H9 (cell line): Measurements from ENCODE around the gene APBA2. TPM values are rescaled to one million over a fixed set of nuclear protein-coding genes. Genes with fewer than 3 reads are reported as not detected.

Source experiments
- DNase-seq: peaks from one replicate; pipeline ENCODE4 v3.0.0-alpha.2; 2017
- H2AFZ ChIP-seq: one replicate; pipeline ENCODE4 v1.6.1; 2013; ENCODE audit warnings: mild to moderate bottlenecking, low read length, control low read depth, moderate library complexity
- H2AK5ac ChIP-seq: 2 replicates; pipeline ENCODE4 v1.6.1; 2013; ENCODE audit warnings: low read length, control low read depth, mixed read lengths; ENCODE audit not compliant: insufficient read length
- H2BK120ac ChIP-seq: one replicate; pipeline ENCODE4 v1.6.1; 2013; ENCODE audit warnings: low read depth, mild to moderate bottlenecking, low read length, control low read depth, inconsistent platforms; ENCODE audit not compliant: poor library complexity, severe bottlenecking
- H2BK12ac ChIP-seq: 2 replicates; pipeline ENCODE4 v1.6.1; 2013; ENCODE audit warnings: low read length, control low read depth, mixed read lengths, low read depth; ENCODE audit not compliant: insufficient read length
- H2BK15ac ChIP-seq: 2 replicates; pipeline ENCODE4 v1.6.1; 2013; ENCODE audit warnings: low read depth, low read length, control low read depth
- H2BK20ac ChIP-seq: one replicate; pipeline ENCODE4 v1.6.1; 2013; ENCODE audit warnings: low read depth, mild to moderate bottlenecking, low read length, control low read depth, inconsistent platforms; ENCODE audit not compliant: poor library complexity, severe bottlenecking
- H2BK5ac ChIP-seq: 2 replicates; pipeline ENCODE4 v1.6.1; 2013; ENCODE audit warnings: low read length, control low read depth, mixed read lengths; ENCODE audit not compliant: insufficient read length
- H3K14ac ChIP-seq: 2 replicates; pipeline ENCODE4 v1.6.1; 2013; ENCODE audit warnings: low read length, control low read depth; ENCODE audit not compliant: insufficient read depth
- H3K18ac ChIP-seq: 2 replicates; pipeline ENCODE4 v1.6.1; 2013; ENCODE audit warnings: low read depth, mild to moderate bottlenecking, mixed read lengths, low read length, control low read depth; ENCODE audit not compliant: insufficient read length
- H3K23ac ChIP-seq: 2 replicates; pipeline ENCODE4 v1.6.1; 2013; ENCODE audit warnings: low read length, control low read depth, mixed read lengths, low read depth; ENCODE audit not compliant: insufficient read length
- H3K23me2 ChIP-seq: 2 replicates; pipeline ENCODE4 v1.6.1; 2013; ENCODE audit warnings: low read depth, mild to moderate bottlenecking, mixed read lengths, low read length, control low read depth; ENCODE audit not compliant: insufficient read length, poor library complexity, severe bottlenecking
- H3K27ac ChIP-seq: 2 replicates; pipeline ENCODE4 v1.5.1; 2013; ENCODE audit warnings: low read length, control low read depth, mixed read lengths, low read depth; ENCODE audit not compliant: insufficient read length
- H3K27me3 ChIP-seq: 2 replicates; pipeline ENCODE4 v1.6.1; 2013; ENCODE audit warnings: low read length, control low read depth, inconsistent platforms; ENCODE audit not compliant: insufficient read depth
- H3K4ac ChIP-seq: 2 replicates; pipeline ENCODE4 v1.6.1; 2013; ENCODE audit warnings: low read depth, mild to moderate bottlenecking, control low read depth, inconsistent platforms, low read length, moderate library complexity
- H3K4me1 ChIP-seq: 2 replicates; pipeline ENCODE4 v1.6.1; 2013; ENCODE audit warnings: low read length, control low read depth, inconsistent platforms; ENCODE audit not compliant: insufficient read depth
- H3K4me2 ChIP-seq: 2 replicates; pipeline ENCODE4 v1.6.1; 2013; ENCODE audit warnings: low read length, control low read depth, mixed read lengths; ENCODE audit not compliant: insufficient read length, insufficient read depth
- H3K56ac ChIP-seq: 2 replicates; pipeline ENCODE4 v1.6.1; 2013; ENCODE audit warnings: low read depth, mild to moderate bottlenecking, mixed read lengths, low read length, control low read depth; ENCODE audit not compliant: insufficient read length
- H3K79me1 ChIP-seq: 2 replicates; pipeline ENCODE4 v1.6.1; 2013; ENCODE audit warnings: low read depth, mild to moderate bottlenecking, moderate library complexity, low read length, control low read depth, inconsistent platforms; ENCODE audit not compliant: insufficient read depth, poor library complexity, severe bottlenecking
- H3K79me2 ChIP-seq: 2 replicates; pipeline ENCODE4 v1.6.1; 2013; ENCODE audit warnings: low read length, control low read depth, inconsistent platforms; ENCODE audit not compliant: insufficient read depth
- H3K9ac ChIP-seq: 2 replicates; pipeline ENCODE4 v1.6.1; 2013; ENCODE audit warnings: low read length, control low read depth, mixed read lengths; ENCODE audit not compliant: insufficient read length; ENCODE audit errors: extremely low read depth
- H3K9me3 ChIP-seq: one replicate; pipeline ENCODE4 v1.6.1; 2013; ENCODE audit warnings: low read depth, low read length, inconsistent platforms; ENCODE audit not compliant: control insufficient read depth
- H3T11ph ChIP-seq: one replicate; pipeline ENCODE4 v1.6.1; 2013; ENCODE audit warnings: mild to moderate bottlenecking, low read length, control low read depth, inconsistent platforms
- H4K20me1 ChIP-seq: one replicate; pipeline ENCODE4 v1.6.1; 2013; ENCODE audit not compliant: control insufficient read depth, insufficient read length, insufficient read depth
- H4K5ac ChIP-seq: 2 replicates; pipeline ENCODE4 v1.6.1; 2013; ENCODE audit warnings: low read depth, mild to moderate bottlenecking, mixed read lengths, low read length, control low read depth; ENCODE audit not compliant: insufficient read length
- H4K8ac ChIP-seq: replicated peaks from 2 replicates; pipeline ENCODE4 v1.6.1; 2013; ENCODE audit warnings: low read length, control low read depth, mixed read lengths, low read depth; ENCODE audit not compliant: insufficient read length
- H4K91ac ChIP-seq: 2 replicates; pipeline ENCODE4 v1.6.1; 2013; ENCODE audit warnings: low read depth, mild to moderate bottlenecking, moderate library complexity, mixed read lengths, low read length, control low read depth; ENCODE audit not compliant: insufficient read length
- H3K27ac Mint-ChIP-seq, 3 experiments: 2 replicates in 2 of 3; 3 replicates in 1 of 3; pipeline ENCODE4 v1.8.0; 2020 to 2021; ENCODE audit warnings: mixed read lengths in 3 of 3, mild to moderate bottlenecking in 1 of 3, moderate library complexity in 1 of 3
- H3K27me3 Mint-ChIP-seq: 2 replicates; pipeline ENCODE4 v1.8.0; 2021; ENCODE audit warnings: low read depth, mild to moderate bottlenecking, moderate library complexity, mixed read lengths
- H3K36me3 Mint-ChIP-seq, 3 experiments: 2 replicates in 2 of 3; 3 replicates in 1 of 3; pipeline ENCODE4 v1.8.0; 2020 to 2021; ENCODE audit warnings: low read depth in 3 of 3, mixed read lengths in 3 of 3; ENCODE audit not compliant: insufficient read depth in 1 of 3
- H3K4me1 Mint-ChIP-seq, 2 experiments: 2 replicates each; pipeline ENCODE4 v1.8.0; 2020; ENCODE audit warnings: mixed read lengths in 2 of 2
- H3K4me3 Mint-ChIP-seq, 2 experiments: 2 replicates in 1 of 2; 3 replicates in 1 of 2; pipeline ENCODE4 v1.8.0; 2020 to 2021; ENCODE audit warnings: mild to moderate bottlenecking in 2 of 2, mixed read lengths in 2 of 2, moderate library complexity in 1 of 2
- H3K9me3 Mint-ChIP-seq, 2 experiments: 2 replicates in 1 of 2; 3 replicates in 1 of 2; pipeline ENCODE4 v1.8.0; 2020; ENCODE audit warnings: mild to moderate bottlenecking in 2 of 2, mixed read lengths in 2 of 2, moderate library complexity in 1 of 2
- CTCF ChIP-seq: fragments of 200-600 bp; sonication (generic); conservative IDR thresholded peaks from 3 replicates; pipeline ENCODE4 v1.8.0; 2021; ENCODE audit warnings: antibody characterized with exemption, mild to moderate bottlenecking
- whole genome bisulfite sequencing: extraction: QIAGEN DNeasy Blood & Tissue Kit; methylation state at CpG from one replicate; pipeline ENCODE4 v1.1.7; 2013; ENCODE audit warnings: missing lambda C conversion rate, low lambda C conversion rate, mixed read lengths; ENCODE audit not compliant: insufficient read length; ENCODE audit errors: extremely low coverage; 5-methylcytosine and 5-hydroxymethylcytosine counted together
- total RNA-seq: library from RNA; stranded (reverse); gene quantifications from 2 replicates; pipeline ENCODE4 v1.2.1, GENCODE V29; 2021

Gene APBA2
- total RNA-seq, 1 experiment from 2014 or later = 14.3 TPM

GRCh38 chr15:29126821-29127461, 241.2 kb downstream of the APBA2 start:
- no peak overlapping the region for H3T11ph ChIP-seq
- H2AFZ ChIP-seq = no peak overlapping the region
- no peak overlapping the region for H3K23ac ChIP-seq
- no peaks in the 10 kb centered on the region for H4K20me1 ChIP-seq
- H2AK5ac ChIP-seq = no peak overlapping the region
- no peak overlapping the region for H2BK15ac ChIP-seq
- no peaks in the 10 kb centered on the region for H3K27me3 ChIP-seq
- no peak overlapping the region for H4K5ac ChIP-seq
- no peak overlapping the region for H4K91ac ChIP-seq
- Mint-ChIP-seq H3K9me3 (no peaks in the 10 kb centered on the region), H3K27me3 (no peaks in the 10 kb centered on the region; the same call in 1 of the 2 replicates), H3K27ac (no peak overlapping the region; a peak in 1 of 7 replicates), H3K36me3 (no peaks in the 10 kb centered on the region; a peak in 2 of 7 replicates), H3K4me1 (peaks cover 31 to 47% of the 10 kb centered on the region in 2 experiments), H3K4me3 (no peak overlapping the region)
- H3K4me2 ChIP-seq = no peak overlapping the region
- H2BK120ac ChIP-seq = no peak overlapping the region
- peaks cover 5% of the 10 kb centered on the region; the same call in 1 of the 2 replicates for H3K4me1 ChIP-seq
- H2BK20ac ChIP-seq = no peak overlapping the region
- no peak overlapping the region for H3K18ac ChIP-seq
- no peaks in the 10 kb centered on the region for H3K23me2 ChIP-seq
- no peak overlapping the region for H3K4ac ChIP-seq
- no peak for DNase-seq
- no peaks in the 10 kb centered on the region for H3K79me2 ChIP-seq
- no peak overlapping the region for H2BK5ac ChIP-seq
- H3K79me1 ChIP-seq = no peaks in the 10 kb centered on the region
- WGBS = no CpG with 5 or more reads among the region's 19 CpGs
- TF ChIP-seq CTCF = peak; percentile 51
- H3K14ac ChIP-seq = peak overlapping the region; percentile 41; the same call in 1 of the 2 replicates
- H2BK12ac ChIP-seq = no peak overlapping the region
- H3K9ac ChIP-seq = no peak overlapping the region
- no peaks in the 10 kb centered on the region for H3K9me3 ChIP-seq
- no peak overlapping the region for H3K27ac ChIP-seq
- no peak overlapping the region for H4K8ac ChIP-seq
- no peak overlapping the region for H3K56ac ChIP-seq
